Right lobe of liver (tissue), 4 donors: ENCODE results near the gene MAP3K4.

Experiments
- POLR2A ChIP-seq: fragments of 450-650 bp; IDR thresholded peaks from one replicate; pipeline ENCODE4 v1.6.1; 2017; ENCODE audit warnings: antibody characterized with exemption, mild to moderate bottlenecking
- TF ChIP-seq, protein P1 (sequence below), 4 donors: fragments of 200-600 bp in 3 of 4; fragments of 450-650 bp in 1 of 4; IDR thresholded peaks; one replicate each; pipeline versions ENCODE4 v1.5.1 to v1.8.0; 2016 to 2022; ENCODE audit warnings: antibody characterized with exemption in 4 of 4, mild to moderate bottlenecking in 2 of 4
- donor health status: DM: no; HTN: no; CAD: no.
- donor health status: DM: no; HTN: no; CAD: no.
- donor health status: DM: no; HTN: yes; CAD: no.

DNA sequence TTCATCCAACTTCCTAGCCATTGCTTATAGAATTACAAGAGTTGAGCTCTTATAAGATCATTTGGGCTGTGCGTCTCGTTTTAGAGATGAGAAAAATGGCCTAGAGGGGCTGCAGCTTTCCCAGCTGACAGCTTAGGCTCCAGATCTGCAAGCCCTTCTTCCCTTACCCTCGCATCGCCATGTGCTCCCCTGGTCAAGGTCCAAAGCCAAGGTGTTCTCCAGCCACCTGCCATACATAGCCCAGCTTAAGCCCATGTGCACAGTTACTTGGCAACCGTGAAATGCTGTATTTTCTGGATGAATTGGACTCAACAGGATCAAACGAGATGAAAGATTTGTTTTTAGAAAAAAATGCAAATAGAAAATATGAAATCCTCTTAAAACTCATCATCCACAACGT is 7.9 kb downstream of the MAP3K4 start:
- TF ChIP-seq, protein P1, sequence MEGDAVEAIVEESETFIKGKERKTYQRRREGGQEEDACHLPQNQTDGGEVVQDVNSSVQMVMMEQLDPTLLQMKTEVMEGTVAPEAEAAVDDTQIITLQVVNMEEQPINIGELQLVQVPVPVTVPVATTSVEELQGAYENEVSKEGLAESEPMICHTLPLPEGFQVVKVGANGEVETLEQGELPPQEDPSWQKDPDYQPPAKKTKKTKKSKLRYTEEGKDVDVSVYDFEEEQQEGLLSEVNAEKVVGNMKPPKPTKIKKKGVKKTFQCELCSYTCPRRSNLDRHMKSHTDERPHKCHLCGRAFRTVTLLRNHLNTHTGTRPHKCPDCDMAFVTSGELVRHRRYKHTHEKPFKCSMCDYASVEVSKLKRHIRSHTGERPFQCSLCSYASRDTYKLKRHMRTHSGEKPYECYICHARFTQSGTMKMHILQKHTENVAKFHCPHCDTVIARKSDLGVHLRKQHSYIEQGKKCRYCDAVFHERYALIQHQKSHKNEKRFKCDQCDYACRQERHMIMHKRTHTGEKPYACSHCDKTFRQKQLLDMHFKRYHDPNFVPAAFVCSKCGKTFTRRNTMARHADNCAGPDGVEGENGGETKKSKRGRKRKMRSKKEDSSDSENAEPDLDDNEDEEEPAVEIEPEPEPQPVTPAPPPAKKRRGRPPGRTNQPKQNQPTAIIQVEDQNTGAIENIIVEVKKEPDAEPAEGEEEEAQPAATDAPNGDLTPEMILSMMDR (IDR thresholded peaks at IDR 0.05) = no peak
- TF ChIP-seq POLR2A = no peak
